NCI-H69 (cell line): ENCODE measurements around the gene CDKAL1.
"Not testable (repeated sequence)": the region's sequence is repeated elsewhere in the genome, so short reads cannot be mapped to it uniquely, and the experiment has no call there.

Experiments
- DNase-seq: peaks from one replicate; lab custom pipeline; 2025; lab: John Stamatoyannopoulos, UW

The CDKAL1 gene

DNA sequence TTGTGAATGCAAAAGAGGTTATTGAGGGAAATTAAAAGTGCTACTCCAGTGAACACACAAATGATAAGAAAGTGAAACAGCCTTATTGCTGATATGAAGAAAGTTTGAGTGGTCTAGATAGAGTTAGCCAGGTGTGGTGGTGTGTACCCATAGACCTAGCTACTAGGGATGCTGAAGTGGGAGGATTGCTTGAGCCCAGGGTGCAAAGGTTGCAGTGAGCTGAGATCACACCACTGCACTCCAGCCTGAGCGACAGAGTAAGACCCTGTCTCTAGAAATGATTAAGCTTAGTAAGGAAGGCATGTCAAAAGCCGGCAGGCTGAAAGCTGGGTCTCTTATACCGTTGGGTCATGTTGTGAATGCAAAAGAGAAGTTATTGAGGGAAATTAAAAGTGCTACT, 389.8 kb downstream of the CDKAL1 start:
- DNase-seq: not testable (repeated sequence)

DNA sequence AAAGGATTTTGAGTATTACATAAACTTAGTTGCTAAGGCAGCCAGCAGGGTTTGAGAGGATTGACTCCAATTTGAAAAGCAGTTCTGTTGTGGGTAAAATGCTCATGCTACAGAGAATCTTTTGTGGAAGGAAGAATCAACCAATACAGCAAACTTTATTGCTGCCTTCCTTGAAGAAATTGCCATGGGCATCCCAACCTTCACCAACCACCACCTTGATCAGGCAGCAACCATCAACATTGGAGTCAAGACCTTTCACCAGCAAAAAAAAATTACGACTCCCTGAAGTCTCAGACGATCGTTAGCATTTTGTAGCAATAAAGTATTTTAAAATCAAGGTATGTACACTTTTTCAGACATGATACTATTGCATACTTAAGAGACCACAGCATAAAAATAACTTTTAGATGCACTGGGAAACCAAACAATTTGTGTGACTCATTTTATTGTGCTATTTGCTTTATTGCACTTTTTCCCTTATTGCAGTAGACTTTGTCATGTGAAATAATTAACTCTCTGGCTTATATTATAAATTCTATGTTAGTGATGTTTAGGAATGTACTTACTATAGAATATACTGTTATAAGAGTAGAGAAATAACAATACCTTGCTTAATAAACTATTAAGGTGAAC, 390.8 kb downstream of the CDKAL1 start:
- DNase-seq: no peak

DNA sequence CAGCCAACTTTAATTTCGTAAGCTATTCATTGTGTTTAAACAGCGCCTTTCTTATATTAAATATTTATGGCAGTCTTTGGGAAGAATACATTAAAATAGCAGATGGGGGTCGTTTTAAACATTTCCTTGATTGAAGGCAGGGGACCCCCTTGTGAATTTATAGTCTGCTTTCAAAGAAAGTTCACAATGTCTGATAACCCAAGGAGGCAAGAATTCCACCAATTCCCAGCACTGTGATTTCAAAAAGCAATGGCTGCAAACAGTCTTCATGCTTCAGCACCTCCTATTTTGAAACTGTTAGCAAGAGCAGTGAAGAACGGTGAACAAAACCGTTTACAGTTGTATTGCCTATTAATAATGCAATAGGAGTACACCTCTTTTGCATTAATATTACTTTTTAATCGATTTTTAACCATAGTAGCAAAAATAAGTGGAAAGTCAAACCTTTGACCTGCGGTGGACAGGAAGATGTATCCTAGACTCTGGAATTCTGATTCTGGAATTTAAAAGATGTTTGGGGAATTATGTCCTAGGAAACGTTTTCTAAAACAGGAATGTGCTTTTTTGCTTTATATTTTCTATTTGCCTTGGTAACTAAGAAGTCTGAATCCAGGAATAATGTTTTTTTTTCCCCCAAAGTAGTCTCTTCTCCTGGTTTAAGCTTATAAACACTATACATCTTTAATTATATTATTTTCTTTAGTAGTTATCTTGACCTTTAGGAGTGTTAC, 393.0 kb downstream of the CDKAL1 start:
- no peak for DNase-seq

DNA sequence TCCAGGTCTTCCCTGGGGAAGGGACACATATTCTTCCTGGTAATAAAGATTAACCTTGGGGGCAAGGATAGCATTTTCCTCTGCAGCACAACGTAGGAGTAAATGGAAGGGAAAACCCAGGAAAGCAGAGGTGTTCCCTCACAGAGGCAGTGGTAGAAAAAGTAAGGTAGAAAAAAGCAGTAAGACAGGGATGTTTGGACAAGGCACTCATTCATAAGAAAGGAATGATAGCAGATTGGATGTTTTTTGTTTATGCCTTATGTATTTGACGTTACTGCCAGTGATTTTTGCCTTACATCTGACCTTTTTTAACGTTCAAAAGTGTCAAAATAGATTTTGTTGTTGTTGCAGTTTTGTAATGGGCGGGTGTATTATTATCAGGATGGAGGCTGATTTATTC, 395.0 kb downstream of the CDKAL1 start:
- no peak for DNase-seq

DNA sequence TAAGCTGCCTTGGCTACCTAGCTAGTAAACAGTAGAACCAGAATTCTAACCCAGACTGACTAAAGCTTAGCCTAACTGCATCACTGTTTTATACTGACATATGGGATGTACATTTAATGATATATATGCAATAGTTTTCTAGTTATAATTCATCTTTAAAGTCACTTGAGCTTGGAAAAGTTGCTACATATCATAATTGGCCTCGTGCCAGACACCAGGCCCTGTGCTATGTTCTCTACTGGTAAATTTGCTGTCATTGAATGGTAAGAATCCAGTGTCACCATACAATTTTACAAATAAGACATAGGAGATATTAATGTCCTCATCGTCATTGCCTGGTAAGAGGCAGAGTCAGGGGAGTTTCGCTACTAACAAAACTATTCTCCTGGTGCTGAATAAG, 396.8 kb downstream of the CDKAL1 start:
- DNase-seq: peak; percentile 54

DNA sequence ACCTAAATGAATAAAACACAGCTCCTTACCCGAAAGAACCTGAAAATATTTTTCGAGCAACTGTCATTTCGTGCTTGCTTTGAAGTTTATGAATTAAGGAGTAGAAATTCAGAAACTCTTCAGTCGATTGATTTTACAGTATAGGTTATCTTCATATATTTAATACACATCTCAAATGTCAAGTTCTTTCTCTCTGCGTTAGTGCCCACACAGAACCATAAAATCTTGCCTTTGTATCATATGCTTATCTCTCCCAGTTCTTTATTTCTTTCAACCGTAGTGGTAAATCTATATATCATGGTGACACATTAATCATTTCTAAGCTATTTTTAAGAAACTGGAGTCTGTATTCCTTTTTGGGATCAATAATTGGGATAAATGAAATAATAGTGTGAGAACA, 397.5 kb downstream of the CDKAL1 start:
- no peak for DNase-seq

DNA sequence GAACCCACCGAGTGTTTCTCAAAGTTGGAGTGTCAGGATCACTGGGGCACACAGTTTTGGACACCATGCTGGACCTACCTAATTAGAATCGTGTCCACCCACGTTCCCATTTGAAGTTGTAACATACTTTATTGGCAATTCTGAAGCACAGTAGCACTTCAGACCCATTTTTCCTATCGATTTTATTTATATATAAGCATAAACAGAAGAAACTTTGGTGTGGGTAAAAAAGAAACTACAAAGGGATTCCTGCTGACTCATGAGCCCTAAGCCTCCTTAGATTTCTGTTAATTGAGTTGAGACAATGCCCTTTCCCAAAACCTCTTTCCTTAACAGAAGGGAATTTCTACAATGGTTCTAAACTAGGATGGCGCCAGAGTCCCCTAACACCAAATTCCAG, 398.0 kb downstream of the CDKAL1 start:
- peak; percentile 89 for DNase-seq

DNA sequence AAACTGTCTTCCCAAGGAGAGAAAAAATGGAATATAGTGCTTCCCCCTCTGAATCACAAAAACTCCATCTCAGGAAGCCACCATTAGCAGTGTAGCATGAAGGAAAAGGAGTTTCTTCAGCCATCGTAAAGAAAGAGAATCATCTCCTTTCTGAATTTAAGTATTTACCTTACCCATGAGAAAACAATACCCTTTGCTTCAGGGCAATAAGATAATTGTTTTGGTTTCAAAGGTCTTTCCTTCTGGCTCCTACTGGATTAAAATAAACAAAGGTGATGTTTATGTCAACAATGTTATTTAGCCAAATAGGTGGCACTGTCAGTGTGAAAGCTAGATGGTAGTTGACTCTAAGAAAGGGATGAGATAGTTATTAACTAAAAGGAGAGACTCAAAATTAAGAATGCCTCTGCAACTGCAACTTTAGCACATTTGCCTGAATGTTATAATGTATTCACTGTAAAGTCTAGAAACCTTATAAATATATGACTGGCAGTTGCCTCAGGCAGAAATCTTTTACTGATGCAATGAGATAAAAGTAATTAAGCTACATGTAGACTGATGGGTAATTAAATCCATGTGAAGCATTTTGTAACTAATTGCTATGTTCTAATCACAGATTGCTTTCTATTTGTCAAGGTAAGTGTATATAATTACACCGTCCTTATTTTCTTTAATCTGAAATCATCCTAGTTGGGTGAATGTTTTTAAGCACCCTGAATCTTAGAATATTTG, 399.0 kb downstream of the CDKAL1 start:
- peak; percentile 98 for DNase-seq

DNA sequence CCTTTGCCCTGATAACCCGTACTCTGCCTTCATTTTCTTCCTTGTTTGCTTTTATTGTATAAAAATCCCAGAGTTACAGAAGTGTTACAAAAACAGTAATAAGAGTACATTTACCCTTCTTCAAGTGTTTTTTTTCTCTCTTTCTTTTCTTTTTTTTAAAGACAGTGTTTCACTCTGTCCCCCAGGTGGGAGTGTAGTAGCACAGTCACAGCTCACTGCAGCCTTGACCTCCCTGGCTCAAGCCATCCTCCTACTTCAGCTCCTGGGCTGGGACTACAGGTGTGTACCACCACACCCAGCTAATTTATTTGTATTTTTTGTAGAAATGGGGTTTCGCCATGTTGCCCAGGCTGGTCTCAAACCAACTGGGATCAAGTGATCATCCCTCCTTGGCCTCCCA, 402.7 kb downstream of the CDKAL1 start:
- DNase-seq: peak; percentile 45

DNA sequence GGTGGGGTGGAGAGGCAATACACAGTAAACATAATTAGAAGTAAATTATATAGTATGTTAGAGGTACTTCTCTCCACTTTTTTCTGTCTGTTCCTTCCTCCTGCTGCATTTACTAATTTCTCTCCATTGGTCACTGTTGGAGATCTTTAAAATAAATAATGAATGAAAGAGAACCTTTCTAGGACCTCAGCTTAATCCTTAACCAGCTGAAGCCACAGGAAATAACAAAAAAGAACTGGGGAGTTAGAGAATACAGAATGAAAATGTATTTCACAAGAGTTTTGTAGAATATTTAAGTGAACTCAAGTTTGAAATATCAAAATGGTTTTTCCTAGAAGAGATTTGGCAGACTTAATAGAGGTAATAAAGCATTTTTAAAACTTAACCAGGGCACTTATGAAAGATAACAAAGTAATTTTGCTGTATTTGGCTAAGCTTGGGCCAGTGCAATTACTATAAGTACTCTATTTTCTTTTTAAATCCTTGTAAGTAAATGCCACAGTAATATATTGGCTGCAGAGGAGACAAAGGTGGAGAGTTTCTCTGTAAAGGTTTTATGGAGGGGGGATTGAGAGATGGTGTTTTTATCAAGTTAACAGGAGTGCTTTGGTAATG, 405.0 kb downstream of the CDKAL1 start:
- DNase-seq: peak; percentile 89

DNA sequence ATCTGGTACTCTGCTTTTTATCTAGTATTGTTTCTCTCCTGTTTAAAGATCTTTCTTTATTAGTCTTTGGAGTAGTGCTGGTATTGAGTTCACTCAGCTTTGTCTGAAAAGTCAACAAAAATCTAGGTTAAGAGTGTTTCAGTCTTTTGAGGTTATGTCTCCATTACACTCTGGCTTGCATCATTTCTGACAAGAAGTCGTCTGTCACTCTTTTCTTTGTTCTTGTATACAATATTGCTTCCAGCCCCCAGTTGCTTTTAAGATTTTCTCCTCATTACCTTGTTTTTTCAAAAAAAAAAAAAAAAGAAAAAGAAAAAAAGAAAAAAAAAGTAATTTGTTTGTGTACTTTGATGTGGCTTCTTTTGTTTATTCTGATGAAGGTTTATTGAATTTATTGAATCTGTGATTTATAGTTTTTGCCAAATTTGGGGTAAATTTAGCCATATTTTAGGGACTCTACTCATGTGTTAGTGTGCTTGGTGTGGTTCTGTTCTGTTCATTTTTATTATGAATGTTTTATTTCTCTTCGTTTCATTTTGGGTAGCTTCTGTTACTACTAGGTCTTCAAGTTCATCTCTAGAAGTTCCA, 408.9 kb downstream of the CDKAL1 start:
- peak; percentile 42 for DNase-seq

DNA sequence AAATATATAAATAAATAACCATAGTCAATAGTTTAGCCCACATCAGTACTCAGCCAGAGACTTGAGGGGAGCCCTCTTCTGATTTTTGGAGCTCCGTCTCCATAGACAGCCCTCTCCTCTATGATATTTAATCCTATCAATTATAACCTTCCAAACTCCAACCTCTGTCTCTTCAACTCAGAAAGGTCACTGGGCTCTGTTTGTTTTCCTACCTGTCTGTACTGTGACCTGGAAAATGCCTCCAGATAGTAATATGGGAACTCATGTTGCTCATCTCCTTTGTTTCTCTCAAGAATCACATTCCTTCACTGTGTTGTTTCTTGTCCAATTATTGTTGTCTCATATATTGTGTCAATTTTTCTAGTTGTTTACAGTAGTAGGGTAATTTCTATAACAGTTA, 409.7 kb downstream of the CDKAL1 start:
- no peak for DNase-seq

DNA sequence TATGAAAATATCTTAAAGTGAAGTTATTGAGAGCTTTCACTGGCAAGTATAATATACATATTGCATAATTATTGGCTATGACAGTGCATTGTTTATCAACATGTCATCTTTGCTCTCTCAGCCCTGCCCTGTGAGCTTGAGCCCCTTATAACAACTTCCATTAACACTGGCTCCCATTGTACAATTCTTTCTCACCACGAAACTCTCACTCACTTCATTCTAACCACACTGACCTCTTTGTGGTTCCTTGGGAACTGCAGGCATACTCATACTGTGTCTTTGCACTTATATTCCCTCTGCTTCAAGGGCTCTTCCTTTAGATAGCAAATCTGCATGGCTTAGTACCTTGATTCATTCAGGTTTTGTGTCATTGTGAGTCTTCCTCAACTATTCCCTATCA, 411.8 kb downstream of the CDKAL1 start:
- peak; percentile 42 for DNase-seq

DNA sequence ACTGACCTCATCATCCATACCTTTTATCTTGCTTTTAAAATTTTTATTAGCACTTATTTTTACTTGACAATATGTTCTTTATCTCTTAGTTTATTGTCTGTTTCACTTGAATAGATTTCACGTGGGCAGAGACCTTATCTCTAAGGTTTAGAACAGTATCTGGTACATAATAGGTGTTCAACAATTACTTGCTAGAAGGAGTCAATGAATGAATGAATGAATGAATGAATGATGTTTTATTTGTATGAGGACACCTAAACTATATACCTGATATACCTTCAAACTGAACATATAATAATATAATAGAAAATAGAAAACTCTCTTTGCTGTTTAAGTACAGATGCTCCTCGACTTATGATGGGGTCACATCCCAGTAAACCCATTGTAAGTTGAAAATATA, 412.6 kb downstream of the CDKAL1 start:
- DNase-seq: no peak

DNA sequence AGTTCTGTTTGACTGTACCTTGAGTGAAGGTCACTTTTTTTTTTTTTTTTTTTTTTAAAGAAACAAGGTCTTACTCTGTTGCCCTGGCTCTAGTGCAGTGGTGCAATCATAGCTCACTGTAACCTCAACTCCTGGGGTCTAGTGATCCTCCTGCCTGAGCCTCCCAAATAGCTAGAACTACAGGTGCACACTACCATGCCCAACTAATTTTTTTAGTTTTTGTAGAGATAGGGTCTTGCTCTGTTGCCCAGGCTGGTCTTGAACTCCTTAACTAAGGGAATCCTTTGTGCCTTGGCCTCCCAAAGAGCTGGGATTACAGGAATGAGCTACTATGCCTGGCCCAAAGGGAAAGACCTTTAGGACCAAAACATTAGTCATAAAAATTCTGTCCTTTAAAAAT, 413.7 kb downstream of the CDKAL1 start:
- DNase-seq: no peak

DNA sequence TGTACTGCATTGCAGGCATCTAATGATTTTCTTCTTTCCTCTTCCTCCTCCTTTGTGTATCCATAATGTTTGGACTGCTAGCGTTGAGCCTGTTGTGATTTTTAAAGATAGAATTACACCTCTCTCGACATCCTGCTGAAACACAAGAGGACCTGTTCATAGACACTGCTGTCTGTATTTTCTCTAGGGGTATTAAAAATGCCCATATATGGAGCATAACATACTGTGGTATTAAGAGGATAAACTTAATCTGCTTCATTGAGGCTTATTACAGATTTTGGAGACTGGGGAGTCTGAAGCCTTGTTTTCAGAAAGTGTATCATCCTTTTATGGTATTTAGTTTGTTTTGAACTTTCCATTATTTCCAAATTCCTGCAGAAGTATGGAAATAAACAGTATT, 414.3 kb downstream of the CDKAL1 start:
- DNase-seq: peak; percentile 79

DNA sequence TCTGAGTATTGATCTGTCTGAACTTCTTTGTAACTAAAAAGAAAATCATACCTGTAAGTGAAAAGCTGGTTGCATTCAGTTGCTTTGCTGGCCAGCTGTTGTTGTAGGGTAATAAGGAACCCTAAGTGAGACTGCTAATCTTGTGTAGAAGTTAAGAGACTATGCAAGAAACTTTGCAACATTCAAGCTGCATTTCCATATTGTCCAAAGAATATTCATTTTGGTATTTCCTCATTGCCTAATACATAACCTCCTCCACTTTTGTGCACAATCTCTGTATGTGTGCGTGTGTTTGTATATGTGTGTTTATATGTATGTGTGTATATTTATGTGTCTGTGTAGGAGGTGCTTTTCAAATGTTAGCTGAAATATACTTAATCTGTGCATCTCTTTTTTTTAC, 414.9 kb downstream of the CDKAL1 start:
- DNase-seq: no peak

DNA sequence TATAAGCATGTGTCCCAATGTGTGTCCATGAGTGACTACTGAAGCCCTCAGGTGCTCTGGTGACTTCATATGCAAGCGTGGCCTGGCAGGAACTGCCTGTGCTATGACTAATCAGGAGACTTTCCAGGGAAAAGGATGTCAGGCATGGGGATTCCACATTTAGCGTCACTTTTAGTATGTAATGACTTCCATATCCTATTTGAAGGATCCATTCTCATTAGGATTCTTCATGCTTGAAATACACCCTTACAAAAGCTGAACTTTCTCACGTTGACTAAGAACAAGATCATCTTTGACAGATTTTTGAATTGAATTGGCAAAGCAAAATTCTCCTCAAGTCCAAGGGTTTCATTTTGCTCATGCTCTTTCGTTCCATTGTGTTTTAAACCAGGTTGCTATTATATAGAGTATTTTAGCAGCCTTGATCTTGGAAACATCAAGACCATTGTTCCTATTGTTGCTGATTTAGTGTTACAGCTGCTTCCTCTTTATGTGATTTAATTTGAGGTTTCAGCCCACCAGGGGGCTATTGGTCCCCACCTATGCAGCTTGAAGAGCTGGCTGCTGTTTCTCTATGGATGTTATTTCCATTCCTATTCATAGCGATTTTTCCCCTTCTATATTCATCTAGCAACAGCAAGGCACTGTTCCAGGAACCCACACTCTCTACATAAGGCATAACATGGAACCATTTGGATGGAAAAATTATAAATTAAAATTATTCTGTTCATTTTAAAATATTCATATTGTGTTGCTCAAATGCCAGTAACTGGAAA, 418.6 kb downstream of the CDKAL1 start:
- DNase-seq: peak; percentile 98

DNA sequence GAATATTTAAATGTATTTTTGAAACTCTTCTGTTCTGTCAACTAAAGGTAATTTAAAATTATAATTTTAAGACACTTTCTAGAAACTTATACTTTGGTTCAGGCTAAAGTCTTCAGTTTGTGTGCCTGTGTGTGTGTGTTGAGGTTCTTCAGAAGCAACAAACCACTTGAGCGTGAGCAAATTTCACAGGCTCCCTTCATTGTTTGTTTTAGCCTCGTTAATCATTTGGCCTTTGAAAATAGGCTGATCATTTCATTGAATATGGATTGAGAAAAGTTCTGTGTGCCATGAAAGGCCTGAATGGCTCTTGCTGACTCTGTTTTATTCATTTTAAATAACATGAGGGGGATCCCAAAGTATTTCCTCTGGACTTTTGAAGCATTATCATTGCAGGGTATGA, 420.1 kb downstream of the CDKAL1 start:
- peak; percentile 87 for DNase-seq

DNA sequence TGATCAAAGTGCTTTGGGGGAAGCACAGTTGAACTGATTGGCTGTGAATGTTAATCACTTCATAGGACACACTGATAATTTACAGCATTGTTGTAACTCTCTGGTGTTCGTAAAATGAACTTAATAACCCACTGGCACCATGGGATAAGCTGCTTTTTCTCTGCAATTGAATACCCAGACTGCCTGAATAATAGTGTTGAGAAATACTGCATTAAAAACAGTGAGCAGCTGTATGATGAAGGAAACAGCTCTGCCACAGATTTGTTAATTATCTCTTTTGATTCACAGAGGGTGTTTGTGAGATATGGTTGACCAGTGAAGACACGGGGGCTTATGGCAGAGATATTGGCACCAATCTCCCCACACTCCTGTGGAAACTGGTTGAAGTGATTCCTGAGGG, 420.9 kb downstream of the CDKAL1 start:
- peak; percentile 74 for DNase-seq

DNA sequence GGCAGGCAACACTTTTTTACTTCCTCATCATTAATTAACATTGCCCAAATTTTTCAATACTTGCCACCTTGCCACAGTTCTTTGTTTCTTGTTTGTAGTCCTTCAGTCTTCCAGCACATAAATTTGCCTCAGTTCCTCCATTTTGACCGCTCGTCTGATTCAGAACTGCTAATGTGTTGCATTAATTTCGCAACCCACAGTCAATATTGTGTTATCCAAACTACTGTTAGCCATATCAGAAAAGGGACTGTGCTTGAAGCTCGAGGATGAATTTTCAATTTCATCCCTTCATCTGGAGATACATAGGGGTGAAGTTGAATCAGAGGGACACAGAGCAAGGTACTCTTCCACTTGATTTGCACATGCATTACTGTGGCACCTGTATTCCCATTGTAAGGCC, 421.5 kb downstream of the CDKAL1 start:
- DNase-seq: no peak

DNA sequence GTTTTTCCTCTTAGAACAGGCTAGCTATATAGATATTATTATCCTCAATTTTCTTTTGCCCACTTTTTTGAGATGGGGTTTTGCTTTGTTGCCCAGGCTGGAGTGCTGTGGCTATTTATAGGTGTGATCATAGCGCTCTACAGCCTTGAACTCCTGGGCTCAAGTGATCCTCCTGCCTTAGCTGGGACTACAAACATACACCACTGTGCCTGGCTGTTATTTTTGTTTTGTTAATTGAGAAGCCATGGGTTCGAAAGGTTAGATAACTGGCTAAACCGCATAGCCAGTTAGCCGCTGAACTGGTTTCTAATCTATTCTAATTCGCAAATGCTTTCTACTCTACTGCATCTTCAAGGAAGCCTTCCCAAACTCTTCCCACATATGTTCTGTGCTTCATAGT, 425.8 kb downstream of the CDKAL1 start:
- DNase-seq: no peak
